CD14-positive monocyte (primary cell): ENCODE results near the gene CLEC19A. TPM values are rescaled to one million over a fixed set of nuclear protein-coding genes. Genes with fewer than 3 reads are reported as not detected.
A peak's percentile ranks its signal among the peaks of the same experiment; 100 is the strongest.

Experiments
- DNase-seq, 3 donors: peaks; one replicate each; pipeline ENCODE4 v3.0.0-alpha.2; 2011 to 2022
- H2AFZ ChIP-seq: 2 replicates; pipeline ENCODE4 v1.6.0; 2012; ENCODE audit warnings: mild to moderate bottlenecking, low read depth, low read length, inconsistent platforms; ENCODE audit not compliant: insufficient read depth, poor library complexity, severe bottlenecking
- H3K27ac ChIP-seq, 2 donors: 1 replicate in 1 of 2; 2 replicates in 1 of 2; pipeline ENCODE4 v1.5.1; 2012 to 2013; ENCODE audit warnings: low read length in 2 of 2, control low read depth in 1 of 2, inconsistent platforms in 1 of 2, low read depth in 1 of 2, mild to moderate bottlenecking in 1 of 2
- H3K27me3 ChIP-seq, 2 donors: one replicate each; pipeline versions ENCODE4 v1.6.0 to v1.6.1; 2011 to 2013; ENCODE audit warnings: low read length in 2 of 2; ENCODE audit not compliant: control insufficient read depth in 2 of 2, insufficient read depth in 2 of 2
- H3K36me3 ChIP-seq, 2 donors: replicated peaks in 1 of 2; 1 replicate in 1 of 2; 2 replicates in 1 of 2; pipeline versions ENCODE4 v1.5.1 to v1.6.1; 2012 to 2013; ENCODE audit warnings: low read length in 2 of 2, control low read depth in 1 of 2, inconsistent platforms in 1 of 2, mild to moderate bottlenecking in 1 of 2; ENCODE audit not compliant: insufficient read depth in 2 of 2, control insufficient read depth in 1 of 2
- H3K4me1 ChIP-seq, 2 donors: 1 replicate in 1 of 2; 2 replicates in 1 of 2; pipeline versions ENCODE4 v1.5.1 to v1.6.1; 2012 to 2013; ENCODE audit warnings: low read length in 2 of 2, control low read depth in 1 of 2, inconsistent platforms in 1 of 2, mild to moderate bottlenecking in 1 of 2, moderate library complexity in 1 of 2; ENCODE audit not compliant: insufficient read depth in 2 of 2, control insufficient read depth in 1 of 2
- H3K4me2 ChIP-seq: replicated peaks from 2 replicates; pipeline ENCODE3; 2012; ENCODE audit warnings: low read length, moderate library complexity, mild to moderate bottlenecking; ENCODE audit not compliant: poor library complexity, severe bottlenecking; ENCODE audit errors: extremely low read depth
- H3K4me3 ChIP-seq, 3 experiments: fragments of 200-600 bp in 1 of 3; sonication (generic) in 1 of 3; replicated peaks in 1 of 3; 1 replicate in 2 of 3; 2 replicates in 1 of 3; pipeline ENCODE4 v1.5.1; 2011 to 2013; ENCODE audit warnings: low read length in 3 of 3, mild to moderate bottlenecking in 3 of 3, control low read depth in 2 of 3, low read depth in 2 of 3, inconsistent platforms in 1 of 3, moderate library complexity in 1 of 3
- H3K79me2 ChIP-seq: 2 replicates; pipeline ENCODE4 v1.6.0; 2012; ENCODE audit warnings: mild to moderate bottlenecking, control low read depth, inconsistent platforms, low read length, moderate library complexity; ENCODE audit not compliant: insufficient read depth
- H3K9ac ChIP-seq: 2 replicates; pipeline ENCODE4 v1.6.0; 2017; ENCODE audit warnings: low read length, mild to moderate bottlenecking; ENCODE audit not compliant: insufficient read depth, poor library complexity, severe bottlenecking
- H3K9me3 ChIP-seq, 2 donors: replicated peaks in 1 of 2; 1 replicate in 1 of 2; 2 replicates in 1 of 2; pipeline versions ENCODE4 v1.5.1 to v1.6.1; 2012 to 2013; ENCODE audit warnings: low read length in 2 of 2, control low read depth in 1 of 2; ENCODE audit not compliant: control insufficient read depth in 1 of 2, insufficient read depth in 1 of 2
- H4K20me1 ChIP-seq: 2 replicates; pipeline ENCODE4 v1.6.0; 2012; ENCODE audit warnings: mild to moderate bottlenecking, low read length, control low read depth, moderate library complexity; ENCODE audit not compliant: insufficient read depth
- H3K27ac Mint-ChIP-seq, 7 donors: one replicate each; pipeline ENCODE4 v1.8.0; 2020; ENCODE audit warnings: mild to moderate bottlenecking in 7 of 7, mixed read lengths in 7 of 7, moderate library complexity in 6 of 7, inconsistent platforms in 2 of 7
- H3K27me3 Mint-ChIP-seq, 3 donors: one replicate each; pipeline ENCODE4 v1.8.0; 2021 to 2022; ENCODE audit warnings: low read depth in 3 of 3, mild to moderate bottlenecking in 3 of 3, mixed read lengths in 3 of 3, moderate library complexity in 3 of 3, inconsistent platforms in 1 of 3
- H3K36me3 Mint-ChIP-seq, 2 donors: one replicate each; pipeline ENCODE4 v1.8.0; 2020; ENCODE audit warnings: mixed read lengths in 2 of 2, inconsistent platforms in 1 of 2, mild to moderate bottlenecking in 1 of 2
- H3K4me1 Mint-ChIP-seq: one replicate; pipeline ENCODE4 v1.8.0; 2020; ENCODE audit warnings: mild to moderate bottlenecking, mixed read lengths
- H3K4me3 Mint-ChIP-seq, 2 donors: one replicate each; pipeline ENCODE4 v1.8.0; 2020; ENCODE audit warnings: mild to moderate bottlenecking in 2 of 2, mixed read lengths in 2 of 2, moderate library complexity in 1 of 2
- H3K9me3 Mint-ChIP-seq, 7 donors: one replicate each; pipeline ENCODE4 v1.8.0; 2020 to 2022; ENCODE audit warnings: mixed read lengths in 7 of 7, mild to moderate bottlenecking in 6 of 7, moderate library complexity in 6 of 7, inconsistent platforms in 2 of 7
- CTCF ChIP-seq: fragments of 200-600 bp; IDR thresholded peaks from one replicate; pipeline ENCODE4 v1.8.0; 2022; ENCODE audit warnings: antibody characterized with exemption, mild to moderate bottlenecking
- WGBS: methylation state at CpG from one replicate; pipeline ENCODE4 v1.1.5; 2013; ENCODE audit warnings: missing lambda C conversion rate; ENCODE audit not compliant: insufficient coverage; 5-methylcytosine and 5-hydroxymethylcytosine counted together
- intact Hi-C, 2 donors: fragments of 100-400 bp; cut with micrococcal nuclease; formaldehyde crosslinking; loops; one replicate each; pipeline versions ENCODE4 v1.15.0 to v1.15.1; 2023
- polyA plus RNA-seq, 3 donors: library from polyadenylated mRNA; depleted of rRNA in 1 of 3; unstranded in 2 of 3; stranded (reverse) in 1 of 3; fragments of 300-500 nt in 2 of 3; fragments of >200 nt in 1 of 3; fragmentation: Illumina TruSeq in 2 of 3; gene quantifications; 1 replicate in 2 of 3; 2 replicates in 1 of 3; pipeline ENCODE4 v1.2.3, GENCODE V29; 2012 to 2021

The CLEC19A gene
- polyA plus RNA-seq, 3 donors: not detected

- H2AFZ ChIP-seq: no peak overlapping the region
- no peaks in the 10 kb centered on the region for H3K27me3 ChIP-seq
- H3K27me3 Mint-ChIP-seq: peaks cover 3 to 8% (median 5%) of the 10 kb centered on the region in 3 donors
- no peaks in the 10 kb centered on the region for H3K79me2 ChIP-seq
- H3K27ac ChIP-seq: no peak overlapping the region
- 0% methylated on average over 2 of the region's 2 CpGs for WGBS
- H3K27ac Mint-ChIP-seq: peak overlapping the region in 3 of 7 donors; percentile 17 to 28 (median 22)
- no peaks in the 10 kb centered on the region for H3K36me3 ChIP-seq
- H3K9ac ChIP-seq: no peak overlapping the region
- H3K4me3 ChIP-seq: no peak overlapping the region
- H3K4me1 Mint-ChIP-seq: peaks cover 13% of the 10 kb centered on the region
- no peaks in the 10 kb centered on the region for H4K20me1 ChIP-seq
- no peaks in the 10 kb centered on the region for H3K9me3 Mint-ChIP-seq
- H3K36me3 Mint-ChIP-seq: no peaks in the 10 kb centered on the region
- peaks cover 8 to 10% of the 10 kb centered on the region in 2 donors for H3K4me1 ChIP-seq
- H3K9me3 ChIP-seq: no peaks in the 10 kb centered on the region
- no peak overlapping the region for H3K4me3 Mint-ChIP-seq
- DNase-seq: peak; percentile 10 to 42 (median 10)
- H3K4me2 ChIP-seq: no peak overlapping the region
- TF ChIP-seq CTCF: no peak
- intact Hi-C loops: no loop called here
These were observed 19.2 kb downstream of the CLEC19A start for GRCh38 chr16:19304750-19305149.

GRCh38 chr16:19305443-19305842, 19.9 kb downstream of the CLEC19A start:
- no peak overlapping the region for H2AFZ ChIP-seq
- no peak for TF ChIP-seq CTCF
- no peak overlapping the region for H3K4me3 Mint-ChIP-seq
- no peak overlapping the region for H3K27ac Mint-ChIP-seq
- no peaks in the 10 kb centered on the region for H4K20me1 ChIP-seq
- H3K4me1 Mint-ChIP-seq: peaks cover 13% of the 10 kb centered on the region
- no peaks in the 10 kb centered on the region for H3K36me3 Mint-ChIP-seq
- H3K4me2 ChIP-seq: no peak overlapping the region
- H3K4me3 ChIP-seq: no peak overlapping the region
- 90% methylated on average over 2 of the region's 2 CpGs for WGBS
- no peak overlapping the region for H3K27ac ChIP-seq
- intact Hi-C loops: no loop called here
- H3K36me3 ChIP-seq: no peaks in the 10 kb centered on the region
- H3K27me3 Mint-ChIP-seq: peaks cover 3 to 8% (median 5%) of the 10 kb centered on the region in 3 donors
- DNase-seq: no peak
- H3K9me3 Mint-ChIP-seq: no peaks in the 10 kb centered on the region
- H3K9me3 ChIP-seq: no peaks in the 10 kb centered on the region
- no peaks in the 10 kb centered on the region for H3K79me2 ChIP-seq
- no peak overlapping the region for H3K9ac ChIP-seq
- H3K27me3 ChIP-seq: no peaks in the 10 kb centered on the region
- peaks cover 8 to 10% of the 10 kb centered on the region in 2 donors for H3K4me1 ChIP-seq
